ENCODE measurements around the gene ATP6V1E1.
A peak's percentile ranks its signal among the peaks of the same experiment; 100 is the strongest.
"Not testable (repeated sequence)": the region's sequence is repeated elsewhere in the genome, so short reads cannot be mapped to it uniquely, and the experiment has no call there.

Gene ATP6V1E1

DNA sequence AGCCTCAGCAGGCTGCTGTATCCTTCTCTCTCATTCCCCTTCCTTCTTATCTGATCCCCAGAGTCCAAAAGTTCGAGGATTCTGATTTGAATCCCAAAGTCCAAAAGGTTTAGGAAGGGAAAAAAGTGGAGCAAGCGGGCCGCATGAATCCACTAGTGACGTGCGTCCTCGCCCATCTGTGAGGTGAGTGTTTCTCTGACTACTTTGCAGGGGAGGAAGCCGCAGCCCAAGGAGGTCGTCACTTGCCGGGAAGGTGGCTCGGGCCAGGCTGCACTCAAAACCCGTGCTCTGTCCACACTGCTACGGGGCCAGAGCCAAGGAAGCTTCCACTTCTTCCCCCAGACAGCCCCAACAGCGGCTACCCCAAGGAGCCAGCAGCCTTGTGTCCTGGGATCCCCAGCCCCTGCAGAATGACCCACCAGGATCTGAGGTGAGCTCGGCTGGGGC is 49.0 kb downstream of the ATP6V1E1 start:
- peaks cover 12% of the 10 kb centered on the region for H3K4me1 ChIP-seq (ENCODE audit: control insufficient read depth, insufficient read depth, low read length)
- H3K9ac ChIP-seq (ENCODE audit: low read depth, low read length): no peak overlapping the region
- H3K27me3 ChIP-seq (ENCODE audit: control insufficient read depth, insufficient read depth, low read length): no peaks in the 10 kb centered on the region
- no peaks in the 10 kb centered on the region for H3K36me3 ChIP-seq (ENCODE audit: insufficient read depth, low read length)
- H3K4me2 ChIP-seq (ENCODE audit: low read length): no peak overlapping the region
- no peak overlapping the region for H3K4me3 ChIP-seq (ENCODE audit: low read length)
- no peaks in the 10 kb centered on the region for H3K9me3 ChIP-seq (replicated peaks; ENCODE audit: low read length)

DNA sequence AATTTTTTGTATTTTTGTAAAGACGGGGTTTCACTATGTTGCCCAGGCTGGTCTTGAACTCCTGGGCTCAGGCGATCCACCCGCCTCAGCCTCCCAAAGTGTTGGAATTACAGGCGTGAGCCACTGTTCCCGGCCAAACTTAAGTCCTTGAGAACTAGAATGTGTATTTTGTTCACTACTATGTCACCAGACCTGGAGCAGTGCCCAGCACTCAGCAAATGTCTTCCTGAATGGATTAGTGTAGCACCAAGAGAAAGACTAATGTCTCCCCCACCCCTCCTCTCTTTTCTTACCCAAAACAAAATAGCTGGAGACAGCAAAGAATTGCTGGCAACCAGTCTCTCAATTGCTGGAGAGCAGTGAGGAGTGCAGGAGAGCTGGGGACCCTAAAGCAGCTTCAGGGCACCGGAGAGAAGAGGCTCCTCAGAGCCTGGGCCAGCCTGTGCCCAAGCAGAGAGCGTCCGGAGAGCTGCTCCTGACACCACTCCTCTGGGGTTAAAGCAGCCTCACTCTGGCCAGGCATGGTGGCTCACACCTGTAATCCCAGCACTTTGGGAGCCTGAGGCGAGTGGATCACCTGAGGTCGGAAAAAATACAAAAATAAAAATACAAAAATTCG is 50.3 kb downstream of the ATP6V1E1 start:
- Histone ChIP-seq H3K36me3 (ENCODE audit: insufficient read depth, low read length) (no peaks in the 10 kb centered on the region), H3K4me1 (ENCODE audit: control insufficient read depth, insufficient read depth, low read length) (peaks cover 12% of the 10 kb centered on the region), H3K9me3 (replicated peaks; ENCODE audit: low read length) (no peaks in the 10 kb centered on the region), H3K4me2 (ENCODE audit: low read length) (no peak overlapping the region), H3K27me3 (ENCODE audit: control insufficient read depth, insufficient read depth, low read length) (no peaks in the 10 kb centered on the region), H3K4me3 (ENCODE audit: low read length) (no peak overlapping the region), H3K9ac (ENCODE audit: low read depth, low read length) (no peak overlapping the region)

DNA sequence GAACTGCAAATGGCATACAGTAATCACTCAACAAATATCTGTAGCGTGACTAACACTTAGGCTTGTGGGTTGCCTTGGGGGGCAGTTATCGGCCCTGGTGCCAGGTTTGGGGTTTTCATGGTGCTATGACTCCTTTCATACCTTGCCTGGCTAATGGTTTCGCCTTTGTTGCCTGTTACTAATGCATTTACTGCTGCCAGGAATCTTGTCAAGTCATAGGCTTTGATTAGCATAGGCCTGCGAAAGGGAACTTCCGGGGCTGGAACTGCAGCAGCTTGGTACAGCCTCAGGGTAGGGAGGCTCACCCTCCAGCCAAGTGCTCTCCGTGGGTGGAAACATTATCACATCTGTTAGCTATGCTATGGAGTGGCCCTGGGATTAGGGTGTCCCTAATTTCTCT is 52.1 kb downstream of the ATP6V1E1 start:
- H3K4me1 ChIP-seq (ENCODE audit: control insufficient read depth, insufficient read depth, low read length): peaks cover 14% of the 10 kb centered on the region
- no peaks in the 10 kb centered on the region for H3K36me3 ChIP-seq (ENCODE audit: insufficient read depth, low read length)
- peak overlapping the region; percentile 34 for H3K4me2 ChIP-seq (ENCODE audit: low read length)
- H3K4me3 ChIP-seq (ENCODE audit: low read length): no peak overlapping the region
- H3K9me3 ChIP-seq (replicated peaks; ENCODE audit: low read length): no peaks in the 10 kb centered on the region
- H3K27me3 ChIP-seq (ENCODE audit: control insufficient read depth, insufficient read depth, low read length): no peaks in the 10 kb centered on the region
- no peak overlapping the region for H3K9ac ChIP-seq (ENCODE audit: low read depth, low read length)

DNA sequence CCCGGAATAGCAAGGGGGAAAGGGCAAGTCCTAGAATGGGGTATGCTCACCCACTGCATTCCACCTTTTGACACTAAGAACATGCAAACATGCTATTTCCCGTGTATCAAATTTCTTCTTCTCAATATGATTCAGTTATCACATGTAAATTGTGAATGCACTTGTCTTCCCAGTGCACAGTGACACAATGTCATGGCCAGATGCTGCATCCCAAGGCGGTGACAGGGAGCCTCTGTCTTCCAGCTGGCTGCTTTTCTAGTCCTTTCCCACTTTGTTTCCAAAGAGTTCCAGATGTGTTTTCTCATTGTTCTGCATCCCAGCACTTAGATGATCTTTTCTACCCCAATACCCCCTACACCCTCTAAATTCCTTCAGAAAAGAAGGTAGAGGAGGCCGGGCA is 52.9 kb downstream of the ATP6V1E1 start:
- Histone ChIP-seq H3K4me2 (ENCODE audit: low read length) (no peak overlapping the region), H3K9me3 (replicated peaks; ENCODE audit: low read length) (no peaks in the 10 kb centered on the region), H3K4me3 (ENCODE audit: low read length) (no peak overlapping the region), H3K4me1 (ENCODE audit: control insufficient read depth, insufficient read depth, low read length) (peaks cover 21% of the 10 kb centered on the region), H3K27me3 (ENCODE audit: control insufficient read depth, insufficient read depth, low read length) (no peaks in the 10 kb centered on the region), H3K36me3 (ENCODE audit: insufficient read depth, low read length) (no peaks in the 10 kb centered on the region), H3K9ac (ENCODE audit: low read depth, low read length) (no peak overlapping the region)

DNA sequence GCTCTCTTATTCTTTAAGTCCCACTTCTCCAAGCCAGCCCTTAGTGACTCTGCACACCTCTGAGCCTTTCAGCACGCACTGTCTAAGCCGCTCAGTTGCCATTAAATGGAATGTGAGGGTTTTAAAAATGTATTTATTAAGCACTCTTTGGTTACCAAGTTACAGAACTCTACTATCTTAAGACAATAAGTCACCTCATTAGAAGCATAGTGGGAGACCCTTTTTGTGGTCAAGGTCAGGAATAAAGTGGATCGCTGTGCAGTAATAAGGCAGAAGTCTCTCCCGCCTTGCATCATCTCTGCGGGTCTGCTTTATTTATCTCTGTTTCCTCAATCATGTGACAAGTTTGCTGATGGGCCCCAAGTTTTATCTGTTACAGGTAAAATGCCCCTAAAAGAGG is 53.4 kb downstream of the ATP6V1E1 start:
- Histone ChIP-seq H3K4me2 (ENCODE audit: low read length) (no peak overlapping the region), H3K27me3 (ENCODE audit: control insufficient read depth, insufficient read depth, low read length) (no peaks in the 10 kb centered on the region), H3K9me3 (replicated peaks; ENCODE audit: low read length) (no peaks in the 10 kb centered on the region), H3K36me3 (ENCODE audit: insufficient read depth, low read length) (no peaks in the 10 kb centered on the region), H3K4me3 (ENCODE audit: low read length) (no peak overlapping the region), H3K9ac (ENCODE audit: low read depth, low read length) (no peak overlapping the region), H3K4me1 (ENCODE audit: control insufficient read depth, insufficient read depth, low read length) (peaks cover 27% of the 10 kb centered on the region)

DNA sequence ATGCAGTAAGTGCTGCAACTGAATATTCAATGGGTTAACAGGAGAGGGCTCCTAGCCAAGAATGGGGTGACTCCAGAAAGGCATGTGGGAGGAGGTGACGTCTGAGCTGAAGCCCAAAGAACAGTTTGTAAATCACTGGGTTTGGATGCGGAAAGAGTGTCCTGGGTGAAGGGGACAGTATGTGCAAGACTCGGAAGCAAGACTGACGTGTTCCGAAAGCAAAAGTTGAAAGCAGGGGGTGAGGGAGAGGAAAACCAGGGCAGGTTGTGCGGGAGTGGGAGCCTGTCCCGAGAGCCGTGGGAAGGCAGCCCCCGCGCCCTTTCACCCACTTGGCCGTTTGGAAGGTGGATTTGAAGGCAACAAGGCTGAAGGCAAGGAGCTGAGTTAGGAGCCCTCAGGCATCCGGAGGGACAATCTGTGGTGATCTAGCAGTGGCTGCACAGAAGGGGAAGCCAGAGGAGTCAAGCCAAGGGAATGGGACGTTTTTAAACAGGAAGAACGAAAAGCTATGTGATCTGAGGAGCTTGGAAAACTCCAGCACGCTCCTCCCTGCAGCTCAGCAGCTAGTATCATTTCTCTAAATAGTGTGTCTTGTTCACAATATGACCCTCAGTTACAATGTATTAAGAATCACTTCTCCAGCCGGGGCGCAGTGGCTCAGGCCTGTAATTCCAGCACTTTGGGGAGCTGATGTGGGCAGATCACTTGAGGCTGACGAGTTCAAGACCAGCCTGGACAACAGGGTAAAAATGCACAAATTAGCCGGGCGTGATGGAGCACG is 57.5 kb downstream of the ATP6V1E1 start:
- H3K36me3 ChIP-seq (ENCODE audit: insufficient read depth, low read length): no peaks in the 10 kb centered on the region
- H3K4me2 ChIP-seq (ENCODE audit: low read length): peak overlapping the region; percentile 90
- H3K27me3 ChIP-seq (ENCODE audit: control insufficient read depth, insufficient read depth, low read length): peaks cover 3% of the 10 kb centered on the region
- no peaks in the 10 kb centered on the region for H3K9me3 ChIP-seq (replicated peaks; ENCODE audit: low read length)
- H3K4me1 ChIP-seq (ENCODE audit: control insufficient read depth, insufficient read depth, low read length): peaks cover 24% of the 10 kb centered on the region
- peak overlapping the region; percentile 68 for H3K9ac ChIP-seq (ENCODE audit: low read depth, low read length)
- peak overlapping the region; percentile 65 for H3K4me3 ChIP-seq (ENCODE audit: low read length)

DNA sequence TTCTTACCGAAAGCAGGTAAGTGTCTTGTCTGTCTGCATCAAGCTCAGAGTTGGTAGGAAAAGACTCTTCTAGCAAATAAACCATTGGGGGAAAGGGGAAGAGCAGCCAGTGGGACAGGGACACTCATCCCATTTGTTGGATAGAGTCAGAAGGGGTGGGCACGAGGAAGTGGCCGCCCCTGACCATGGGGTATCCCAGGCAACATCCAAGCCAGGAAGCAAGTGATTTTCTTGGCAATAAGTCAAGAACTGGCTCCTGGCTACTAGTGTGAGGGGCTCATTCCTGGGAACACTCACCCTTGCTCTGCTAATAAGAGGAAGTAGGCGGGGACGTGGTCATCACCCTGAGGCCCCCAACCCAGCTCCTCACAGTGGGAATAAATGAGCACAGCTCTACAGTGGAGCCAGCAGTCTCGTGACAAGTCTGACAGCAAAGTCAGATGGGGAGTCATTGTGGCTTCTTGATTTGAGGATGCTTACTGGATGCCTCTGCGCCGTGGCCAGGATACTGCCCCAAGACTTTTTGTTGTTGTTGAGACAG is 58.5 kb downstream of the ATP6V1E1 start:
- Histone ChIP-seq H3K9me3 (replicated peaks; ENCODE audit: low read length) (no peaks in the 10 kb centered on the region), H3K36me3 (ENCODE audit: insufficient read depth, low read length) (no peaks in the 10 kb centered on the region), H3K4me3 (ENCODE audit: low read length) (no peak overlapping the region), H3K9ac (ENCODE audit: low read depth, low read length) (peak overlapping the region; percentile 68), H3K4me1 (ENCODE audit: control insufficient read depth, insufficient read depth, low read length) (peaks cover 21% of the 10 kb centered on the region), H3K4me2 (ENCODE audit: low read length) (peak overlapping the region; percentile 23), H3K27me3 (ENCODE audit: control insufficient read depth, insufficient read depth, low read length) (peaks cover 3% of the 10 kb centered on the region)

DNA sequence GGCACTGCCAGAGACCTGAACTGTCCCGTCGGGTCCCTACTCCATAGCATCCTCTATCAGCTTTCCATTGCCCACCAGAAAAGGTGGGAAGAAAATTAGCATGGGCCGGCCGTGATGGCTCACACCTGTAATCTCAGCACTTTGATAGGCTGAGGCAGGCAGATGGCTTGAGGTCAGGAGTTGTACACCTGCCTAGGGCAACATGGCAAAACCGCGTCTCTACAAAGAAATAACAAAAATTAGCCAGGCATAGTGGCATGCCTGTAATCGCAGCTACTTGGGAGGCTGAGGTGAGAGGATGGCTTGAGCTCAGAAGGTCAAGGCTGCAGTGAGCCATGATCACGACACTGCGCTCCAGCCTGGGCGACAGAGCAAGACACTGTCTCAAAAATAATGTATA is 61.8 kb downstream of the ATP6V1E1 start:
- Histone ChIP-seq H3K4me3 (ENCODE audit: low read length) (no peak overlapping the region), H3K9ac (ENCODE audit: low read depth, low read length) (no peak overlapping the region), H3K27me3 (ENCODE audit: control insufficient read depth, insufficient read depth, low read length) (peaks cover 24% of the 10 kb centered on the region), H3K4me2 (ENCODE audit: low read length) (no peak overlapping the region), H3K4me1 (ENCODE audit: control insufficient read depth, insufficient read depth, low read length) (peaks cover 26% of the 10 kb centered on the region), H3K36me3 (ENCODE audit: insufficient read depth, low read length) (no peaks in the 10 kb centered on the region), H3K9me3 (replicated peaks; ENCODE audit: low read length) (no peaks in the 10 kb centered on the region)

DNA sequence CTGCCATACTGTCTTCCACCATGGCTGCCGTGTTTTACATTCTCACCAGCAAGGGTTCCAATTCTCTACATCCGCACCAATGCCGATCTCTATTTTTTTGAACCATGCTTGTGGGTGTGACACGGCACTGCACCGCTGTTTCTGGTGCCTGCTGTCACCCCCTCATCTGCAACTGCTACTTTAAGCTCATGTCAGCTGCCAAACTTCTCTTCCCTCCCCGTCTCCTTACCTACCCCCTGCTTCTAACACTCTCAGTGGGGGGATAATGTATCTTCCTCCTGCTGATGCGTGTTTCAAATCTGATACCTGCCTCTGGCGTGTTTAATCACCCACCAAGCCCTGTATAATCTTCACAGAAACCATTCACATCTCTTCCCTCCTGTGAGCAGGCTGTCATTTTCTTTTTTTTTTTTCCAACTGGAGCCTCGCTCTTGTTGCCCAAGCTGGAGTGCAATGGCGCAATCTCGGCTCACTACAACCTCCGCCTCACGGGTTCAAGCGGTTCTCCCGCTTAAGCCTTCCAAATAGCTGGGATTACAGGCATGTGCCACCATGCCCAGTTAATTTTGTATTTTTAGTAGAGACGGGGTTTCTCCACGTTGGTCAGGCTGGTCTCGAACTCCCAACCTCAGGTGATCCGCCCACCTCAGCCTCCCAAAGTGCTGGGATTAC is 62.4 kb downstream of the ATP6V1E1 start:
- peaks cover 24% of the 10 kb centered on the region for H3K27me3 ChIP-seq (ENCODE audit: control insufficient read depth, insufficient read depth, low read length)
- not testable (repeated sequence) for H3K9me3 ChIP-seq (replicated peaks; ENCODE audit: low read length); H3K4me2 ChIP-seq (ENCODE audit: low read length); H3K4me3 ChIP-seq (ENCODE audit: low read length); H3K9ac ChIP-seq (ENCODE audit: low read depth, low read length); H3K36me3 ChIP-seq (ENCODE audit: insufficient read depth, low read length)
- peaks cover 21% of the 10 kb centered on the region for H3K4me1 ChIP-seq (ENCODE audit: control insufficient read depth, insufficient read depth, low read length)

DNA sequence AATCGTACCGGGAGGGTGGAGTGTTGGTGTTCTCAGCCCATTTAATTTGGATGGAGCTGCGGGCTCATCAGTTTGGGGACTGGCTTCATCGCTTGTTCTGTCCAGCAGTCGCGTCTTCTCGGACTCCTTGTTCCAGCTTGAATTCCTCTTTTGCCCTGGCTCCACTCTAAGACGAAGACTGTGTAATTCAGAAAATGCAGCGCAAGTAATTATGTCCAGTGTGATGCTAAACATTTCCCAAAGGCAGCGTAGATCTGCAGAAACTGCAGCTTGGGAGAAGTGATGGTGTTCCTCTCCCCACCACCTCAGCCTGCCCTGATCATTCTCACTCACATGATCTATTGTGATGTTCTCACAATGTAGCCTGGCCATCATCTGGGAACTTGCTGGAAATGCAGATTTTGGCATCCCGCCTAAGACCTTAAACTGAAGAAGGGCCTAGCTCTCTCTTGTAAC is 64.6 kb downstream of the ATP6V1E1 start:
- H3K4me3 ChIP-seq (ENCODE audit: low read length): no peak overlapping the region
- no peaks in the 10 kb centered on the region for H3K9me3 ChIP-seq (replicated peaks; ENCODE audit: low read length)
- peaks cover 24% of the 10 kb centered on the region for H3K27me3 ChIP-seq (ENCODE audit: control insufficient read depth, insufficient read depth, low read length)
- H3K9ac ChIP-seq (ENCODE audit: low read depth, low read length): no peak overlapping the region
- no peaks in the 10 kb centered on the region for H3K36me3 ChIP-seq (ENCODE audit: insufficient read depth, low read length)
- peak overlapping the region; percentile 8 for H3K4me2 ChIP-seq (ENCODE audit: low read length)
- peaks cover 5% of the 10 kb centered on the region for H3K4me1 ChIP-seq (ENCODE audit: control insufficient read depth, insufficient read depth, low read length)
